Mononuclear cell (primary cell): ENCODE results near the gene FAM83G. TPM values are rescaled to one million over a fixed set of nuclear protein-coding genes. Genes with fewer than 3 reads are reported as not detected.

Experiments
- H3K27me3 ChIP-seq: 2 replicates; pipeline ENCODE4 v1.6.0; 2011; ENCODE audit warnings: low read length, control low read depth; ENCODE audit not compliant: insufficient read depth
- H3K4me1 ChIP-seq: 2 replicates; pipeline ENCODE4 v1.5.1; 2011; ENCODE audit warnings: mild to moderate bottlenecking, low read length, control low read depth; ENCODE audit not compliant: insufficient read depth
- H3K4me3 ChIP-seq: 2 replicates; pipeline ENCODE4 v1.5.1; 2011; ENCODE audit warnings: mild to moderate bottlenecking, low read length, moderate library complexity
- H3K9me3 ChIP-seq: 2 replicates; pipeline ENCODE4 v1.5.1; 2011; ENCODE audit warnings: low read depth, mild to moderate bottlenecking, control low read depth, low read length
- total RNA-seq: library from RNA; depleted of rRNA; stranded (reverse); fragments of >200 nt; gene quantifications from one replicate; pipeline ENCODE4 v1.2.3, GENCODE V29; 2012

Gene FAM83G
- total RNA-seq, 1 donor = 3.0 TPM

- no peaks in the 10 kb centered on the region for H3K9me3 ChIP-seq
- peaks cover 28% of the 10 kb centered on the region for H3K4me1 ChIP-seq
- no peak overlapping the region for H3K4me3 ChIP-seq
- no peaks in the 10 kb centered on the region for H3K27me3 ChIP-seq
Observed at GRCh38 chr17:18921912-18922451, 82.6 kb downstream of the FAM83G start.

- no peak overlapping the region for H3K4me3 ChIP-seq
- H3K9me3 ChIP-seq = no peaks in the 10 kb centered on the region
- H3K4me1 ChIP-seq = peaks cover 23% of the 10 kb centered on the region
- no peaks in the 10 kb centered on the region for H3K27me3 ChIP-seq
Observed at GRCh38 chr17:18921485-18921884, 83.1 kb downstream of the FAM83G start.

GRCh38 chr17:18920911-18921441 lies 83.6 kb downstream of the FAM83G start:
- Histone ChIP-seq H3K4me1 (peaks cover 20% of the 10 kb centered on the region), H3K27me3 (no peaks in the 10 kb centered on the region), H3K4me3 (no peak overlapping the region), H3K9me3 (no peaks in the 10 kb centered on the region)

GRCh38 chr17:18919963-18920362 lies 84.6 kb downstream of the FAM83G start:
- Histone ChIP-seq H3K9me3 (no peaks in the 10 kb centered on the region), H3K27me3 (no peaks in the 10 kb centered on the region), H3K4me1 (peaks cover 18% of the 10 kb centered on the region), H3K4me3 (no peak overlapping the region)

Other genes with a start within 250 kb of the FAM83G start
- gene TVP23B, start 223.6 kb downstream of the FAM83G start, total RNA-seq = 51.6 TPM
- gene PRPSAP2, start 146.6 kb downstream of the FAM83G start, total RNA-seq = 33.4 TPM
- 0.10 TPM for gene SLC5A10, start 52.6 kb downstream of the FAM83G start, total RNA-seq
- gene GRAP, start 42.2 kb upstream of the FAM83G start, total RNA-seq = 13.5 TPM
- gene GRAPL, start 122.8 kb upstream of the FAM83G start, total RNA-seq = 5.1 TPM
- 8.4 TPM for gene EPN2, start 232.6 kb upstream of the FAM83G start, total RNA-seq